Measurements from ENCODE around the gene RPLP2.
A peak's percentile ranks its signal among the peaks of the same experiment; 100 is the strongest.

RPLP2 gene

GRCh38 chr11:803467-803742 lies 6.4 kb upstream of the RPLP2 start:
- no peak overlapping the region for H3K4me3 ChIP-seq (ENCODE audit: low read length)
- no peaks in the 10 kb centered on the region for H3K27me3 ChIP-seq (replicated peaks; ENCODE audit: control insufficient read depth, insufficient read depth, low read length)
- H3K4me1 ChIP-seq (ENCODE audit: control insufficient read depth, insufficient read depth, low read length): peaks cover 22% of the 10 kb centered on the region
- no peaks in the 10 kb centered on the region for H3K9me3 ChIP-seq (ENCODE audit: control insufficient read depth, low read length)
- H3K36me3 ChIP-seq (ENCODE audit: control insufficient read depth, insufficient read depth, low read length, severe bottlenecking): peaks cover 33% of the 10 kb centered on the region
- peak overlapping the region; percentile 88 for H3K9ac ChIP-seq (ENCODE audit: low read length)
- DNase-seq (ENCODE audit: low read depth): no peak

- peak overlapping the region; percentile 88 for H3K9ac ChIP-seq (ENCODE audit: low read length)
- no peaks in the 10 kb centered on the region for H3K9me3 ChIP-seq (ENCODE audit: control insufficient read depth, low read length)
- H3K27me3 ChIP-seq (replicated peaks; ENCODE audit: control insufficient read depth, insufficient read depth, low read length): no peaks in the 10 kb centered on the region
- H3K4me3 ChIP-seq (ENCODE audit: low read length): peak overlapping the region; percentile 82
- peak; percentile 33 for DNase-seq (ENCODE audit: low read depth)
- H3K36me3 ChIP-seq (ENCODE audit: control insufficient read depth, insufficient read depth, low read length, severe bottlenecking): peaks cover 33% of the 10 kb centered on the region
- peaks cover 26% of the 10 kb centered on the region for H3K4me1 ChIP-seq (ENCODE audit: control insufficient read depth, insufficient read depth, low read length)
These were observed 5.8 kb upstream of the RPLP2 start for GRCh38 chr11:803770-804598.

GRCh38 chr11:804599-804964 lies 5.2 kb upstream of the RPLP2 start:
- Histone ChIP-seq H3K36me3 (ENCODE audit: control insufficient read depth, insufficient read depth, low read length, severe bottlenecking) (peaks cover 29% of the 10 kb centered on the region), H3K9ac (ENCODE audit: low read length) (peak overlapping the region; percentile 88), H3K4me1 (ENCODE audit: control insufficient read depth, insufficient read depth, low read length) (peaks cover 26% of the 10 kb centered on the region), H3K4me3 (ENCODE audit: low read length) (peak overlapping the region; percentile 82), H3K27me3 (replicated peaks; ENCODE audit: control insufficient read depth, insufficient read depth, low read length) (no peaks in the 10 kb centered on the region), H3K9me3 (ENCODE audit: control insufficient read depth, low read length) (no peaks in the 10 kb centered on the region)
- no peak for DNase-seq (ENCODE audit: low read depth)

- H3K4me3 ChIP-seq (ENCODE audit: low read length): peak overlapping the region; percentile 89
These were observed 1.1 kb upstream of the RPLP2 start for GRCh38 chr11:808427-809286.

GRCh38 chr11:810040-810567 lies 337 bp downstream of the RPLP2 start:
- Histone ChIP-seq H3K9me3 (ENCODE audit: control insufficient read depth, low read length) (no peaks in the 10 kb centered on the region), H3K4me1 (ENCODE audit: control insufficient read depth, insufficient read depth, low read length) (peaks cover 44% of the 10 kb centered on the region), H3K36me3 (ENCODE audit: control insufficient read depth, insufficient read depth, low read length, severe bottlenecking) (peaks cover 34% of the 10 kb centered on the region), H3K27me3 (replicated peaks; ENCODE audit: control insufficient read depth, insufficient read depth, low read length) (no peaks in the 10 kb centered on the region), H3K9ac (ENCODE audit: low read length) (peak overlapping the region; percentile 99), H3K4me3 (ENCODE audit: low read length) (peak overlapping the region; percentile 89)
- DNase-seq (ENCODE audit: low read depth): no peak

More at GRCh38 chr11:808427-809286, 1.1 kb upstream of the RPLP2 start:
- Histone ChIP-seq H3K9ac (ENCODE audit: low read length) (peak overlapping the region; percentile 99), H3K4me1 (ENCODE audit: control insufficient read depth, insufficient read depth, low read length) (peaks cover 51% of the 10 kb centered on the region), H3K36me3 (ENCODE audit: control insufficient read depth, insufficient read depth, low read length, severe bottlenecking) (peaks cover 31% of the 10 kb centered on the region), H3K9me3 (ENCODE audit: control insufficient read depth, low read length) (no peaks in the 10 kb centered on the region), H3K27me3 (replicated peaks; ENCODE audit: control insufficient read depth, insufficient read depth, low read length) (no peaks in the 10 kb centered on the region)
- DNase-seq (ENCODE audit: low read depth): no peak

GRCh38 chr11:811446-812245 lies 1.9 kb downstream of the RPLP2 start:
- H3K4me3 ChIP-seq (ENCODE audit: low read length): peak overlapping the region; percentile 89
- H3K4me1 ChIP-seq (ENCODE audit: control insufficient read depth, insufficient read depth, low read length): peaks cover 45% of the 10 kb centered on the region
- peaks cover 34% of the 10 kb centered on the region for H3K36me3 ChIP-seq (ENCODE audit: control insufficient read depth, insufficient read depth, low read length, severe bottlenecking)
- H3K27me3 ChIP-seq (replicated peaks; ENCODE audit: control insufficient read depth, insufficient read depth, low read length): no peaks in the 10 kb centered on the region
- H3K9ac ChIP-seq (ENCODE audit: low read length): peak overlapping the region; percentile 99
- DNase-seq (ENCODE audit: low read depth): peak; percentile 25
- no peaks in the 10 kb centered on the region for H3K9me3 ChIP-seq (ENCODE audit: control insufficient read depth, low read length)

GRCh38 chr11:812390-812789 lies 2.6 kb downstream of the RPLP2 start:
- H3K9me3 ChIP-seq (ENCODE audit: control insufficient read depth, low read length): no peaks in the 10 kb centered on the region
- H3K27me3 ChIP-seq (replicated peaks; ENCODE audit: control insufficient read depth, insufficient read depth, low read length): no peaks in the 10 kb centered on the region
- H3K9ac ChIP-seq (ENCODE audit: low read length): peak overlapping the region; percentile 99
- peaks cover 45% of the 10 kb centered on the region for H3K4me1 ChIP-seq (ENCODE audit: control insufficient read depth, insufficient read depth, low read length)
- peak overlapping the region; percentile 89 for H3K4me3 ChIP-seq (ENCODE audit: low read length)
- DNase-seq (ENCODE audit: low read depth): no peak
- peaks cover 34% of the 10 kb centered on the region for H3K36me3 ChIP-seq (ENCODE audit: control insufficient read depth, insufficient read depth, low read length, severe bottlenecking)

GRCh38 chr11:813072-813455 lies 3.3 kb downstream of the RPLP2 start:
- H3K27me3 ChIP-seq (replicated peaks; ENCODE audit: control insufficient read depth, insufficient read depth, low read length): no peaks in the 10 kb centered on the region
- H3K36me3 ChIP-seq (ENCODE audit: control insufficient read depth, insufficient read depth, low read length, severe bottlenecking): peaks cover 34% of the 10 kb centered on the region
- H3K4me3 ChIP-seq (ENCODE audit: low read length): peak overlapping the region; percentile 89
- H3K9me3 ChIP-seq (ENCODE audit: control insufficient read depth, low read length): no peaks in the 10 kb centered on the region
- H3K4me1 ChIP-seq (ENCODE audit: control insufficient read depth, insufficient read depth, low read length): peaks cover 45% of the 10 kb centered on the region
- no peak for DNase-seq (ENCODE audit: low read depth)
- peak overlapping the region; percentile 99 for H3K9ac ChIP-seq (ENCODE audit: low read length)

- Histone ChIP-seq H3K27me3 (replicated peaks; ENCODE audit: control insufficient read depth, insufficient read depth, low read length) (no peaks in the 10 kb centered on the region), H3K36me3 (ENCODE audit: control insufficient read depth, insufficient read depth, low read length, severe bottlenecking) (peaks cover 34% of the 10 kb centered on the region), H3K9ac (ENCODE audit: low read length) (peak overlapping the region; percentile 99), H3K4me3 (ENCODE audit: low read length) (no peak overlapping the region), H3K4me1 (ENCODE audit: control insufficient read depth, insufficient read depth, low read length) (peaks cover 46% of the 10 kb centered on the region), H3K9me3 (ENCODE audit: control insufficient read depth, low read length) (no peaks in the 10 kb centered on the region)
- no peak for DNase-seq (ENCODE audit: low read depth)
These were observed 3.8 kb downstream of the RPLP2 start for GRCh38 chr11:813456-814096.

- peaks cover 40% of the 10 kb centered on the region for H3K36me3 ChIP-seq (ENCODE audit: control insufficient read depth, insufficient read depth, low read length, severe bottlenecking)
- H3K27me3 ChIP-seq (replicated peaks; ENCODE audit: control insufficient read depth, insufficient read depth, low read length): no peaks in the 10 kb centered on the region
- no peak overlapping the region for H3K4me3 ChIP-seq (ENCODE audit: low read length)
These were observed 6.1 kb downstream of the RPLP2 start for GRCh38 chr11:815675-816432.

More at GRCh38 chr11:815675-816432, 6.1 kb downstream of the RPLP2 start:
- DNase-seq (ENCODE audit: low read depth): no peak
- peak overlapping the region; percentile 65 for H3K9ac ChIP-seq (ENCODE audit: low read length)
- peaks cover 46% of the 10 kb centered on the region for H3K4me1 ChIP-seq (ENCODE audit: control insufficient read depth, insufficient read depth, low read length)
- no peaks in the 10 kb centered on the region for H3K9me3 ChIP-seq (ENCODE audit: control insufficient read depth, low read length)

Measured in adipocyte (in vitro differentiated cells).